HEK293 (cell line): ENCODE results near the gene TPCN2.

ENCODE experiments used
- CTCF ChIA-PET: fragments of 350-600 bp; formaldehyde crosslinking; extraction: SDS; loops from one replicate; lab custom pipeline; 2021; ENCODE audit warnings: antibody characterized with exemption; lab: Yijun Ruan, JAX
- POLR2A ChIA-PET: fragments of 300-600 bp; formaldehyde crosslinking; extraction: SDS; loops from one replicate; lab custom pipeline; 2020; ENCODE audit warnings: antibody characterized with exemption, inconsistent platforms; lab: Yijun Ruan, JAX
- H3K27ac ChIP-seq: fragments of 200-500 bp; sonication (Bioruptor generic); 2 replicates; pipeline ENCODE4 v1.5.1; 2014; ENCODE audit warnings: low read depth, low read length, control low read depth, inconsistent platforms; ENCODE audit errors: extremely low read depth
- H3K36me3 ChIP-seq, 2 experiments: fragments of 200-500 bp in 1 of 2; sonication (Bioruptor generic) in 1 of 2; 1 replicate in 1 of 2; 2 replicates in 1 of 2; pipeline ENCODE4 v1.5.1; 2014 to 2017; ENCODE audit warnings: inconsistent platforms in 2 of 2, low read length in 2 of 2; ENCODE audit not compliant: control insufficient read depth in 2 of 2, insufficient read depth in 1 of 2
- H3K4me1 ChIP-seq: fragments of 200-500 bp; sonication (Bioruptor generic); 2 replicates; pipeline ENCODE4 v1.5.1; 2014; ENCODE audit warnings: mild to moderate bottlenecking, low read length, inconsistent platforms; ENCODE audit not compliant: control insufficient read depth, insufficient read depth
- H3K4me3 ChIP-seq: 2 replicates; pipeline ENCODE4 v1.5.1; 2011; ENCODE audit warnings: low read depth, mild to moderate bottlenecking, control low read depth, low read length, moderate library complexity
- H3K9me3 ChIP-seq: fragments of 200-500 bp; sonication (Bioruptor generic); 2 replicates; pipeline ENCODE4 v1.5.1; 2014; ENCODE audit warnings: low read depth, low read length, inconsistent platforms; ENCODE audit not compliant: control insufficient read depth, insufficient read depth
- GLIS1 ChIP-seq: fragments of 450-650 bp; formaldehyde crosslinking; IDR thresholded peaks from 2 replicates; pipeline ENCODE4 v1.5.1; 2016; ENCODE audit warnings: missing biosample characterization, missing genetic modification characterization
- HOXD13 ChIP-seq: sonication (generic); formaldehyde crosslinking; IDR thresholded peaks from 2 replicates; pipeline ENCODE4 v1.8.0; 2022; ENCODE audit warnings: missing genetic modification reagents, borderline replicate concordance
- SP2 ChIP-seq: fragments of 450-650 bp; formaldehyde crosslinking; IDR thresholded peaks from 2 replicates; pipeline ENCODE4 v1.5.1; 2016; ENCODE audit warnings: missing biosample characterization, missing genetic modification characterization
- ZNF10 ChIP-seq: fragments of 450-650 bp; formaldehyde crosslinking; IDR thresholded peaks from 2 replicates; pipeline ENCODE4 v1.5.1; 2017; ENCODE audit warnings: missing biosample characterization, missing genetic modification characterization
- ZNF221 ChIP-seq: fragments of 450-650 bp; formaldehyde crosslinking; IDR thresholded peaks from 2 replicates; pipeline ENCODE4 v1.5.1; 2017; ENCODE audit warnings: missing biosample characterization, missing genetic modification characterization, borderline replicate concordance
- ZNF341 ChIP-seq: fragments of 450-650 bp; formaldehyde crosslinking; IDR thresholded peaks from 2 replicates; pipeline ENCODE4; 2016; ENCODE audit warnings: low read depth, missing biosample characterization, missing genetic modification characterization
- ZNF416 ChIP-seq: fragments of 450-650 bp; formaldehyde crosslinking; IDR thresholded peaks from 2 replicates; pipeline ENCODE4 v1.5.1; 2016; ENCODE audit warnings: missing biosample characterization, missing genetic modification characterization
- ZNF501 ChIP-seq: fragments of 450-650 bp; formaldehyde crosslinking; IDR thresholded peaks from 2 replicates; pipeline ENCODE4 v1.5.1; 2016; ENCODE audit warnings: missing biosample characterization, missing genetic modification characterization
- ZNF514 ChIP-seq: fragments of 450-650 bp; formaldehyde crosslinking; IDR thresholded peaks from 2 replicates; pipeline ENCODE4 v1.5.1; 2016; ENCODE audit warnings: missing biosample characterization, missing genetic modification characterization
- ZNF629 ChIP-seq: fragments of 450-650 bp; formaldehyde crosslinking; IDR thresholded peaks from 2 replicates; pipeline ENCODE4 v1.5.1; 2017; ENCODE audit warnings: missing biosample characterization, missing genetic modification characterization
- ZNF664 ChIP-seq: fragments of 450-650 bp; formaldehyde crosslinking; IDR thresholded peaks from 2 replicates; pipeline ENCODE4 v1.5.1; 2016; ENCODE audit warnings: missing biosample characterization, missing genetic modification characterization
- ZNF701 ChIP-seq: fragments of 450-650 bp; formaldehyde crosslinking; IDR thresholded peaks from 2 replicates; pipeline ENCODE4 v1.5.1; 2016; ENCODE audit warnings: missing biosample characterization, missing genetic modification characterization
- ZNF785 ChIP-seq: fragments of 450-650 bp; formaldehyde crosslinking; IDR thresholded peaks from 2 replicates; pipeline ENCODE4 v1.5.1; 2016; ENCODE audit warnings: missing biosample characterization, missing genetic modification characterization
- ZNF792 ChIP-seq: fragments of 450-650 bp; formaldehyde crosslinking; IDR thresholded peaks from 2 replicates; pipeline ENCODE4 v1.5.1; 2016; ENCODE audit warnings: missing biosample characterization, missing genetic modification characterization
- ZNF837 ChIP-seq: fragments of 450-650 bp; formaldehyde crosslinking; IDR thresholded peaks from 2 replicates; pipeline ENCODE4 v1.5.1; 2016; ENCODE audit warnings: missing biosample characterization, missing genetic modification characterization
- TF ChIP-seq, protein P1 (sequence below): fragments of 450-650 bp; formaldehyde crosslinking; IDR thresholded peaks from 2 replicates; pipeline ENCODE4 v1.5.1; 2016; ENCODE audit warnings: missing biosample characterization, missing genetic modification characterization
- TF ChIP-seq, protein P2 (sequence below): fragments of 450-650 bp; formaldehyde crosslinking; IDR thresholded peaks from 2 replicates; pipeline ENCODE4 v1.5.1; 2016; ENCODE audit warnings: missing biosample characterization, missing genetic modification characterization
- TF ChIP-seq, protein P3 (sequence below): fragments of 450-650 bp; formaldehyde crosslinking; IDR thresholded peaks from 2 replicates; pipeline ENCODE4 v1.5.1; 2016; ENCODE audit warnings: missing biosample characterization, missing genetic modification characterization
- TF ChIP-seq, protein P4 (sequence below): fragments of 450-650 bp; formaldehyde crosslinking; IDR thresholded peaks from 2 replicates; pipeline ENCODE4 v1.5.1; 2017; ENCODE audit warnings: missing biosample characterization, missing genetic modification characterization
- TF ChIP-seq, protein P5 (sequence below): fragments of 450-650 bp; IDR thresholded peaks from 2 replicates; pipeline ENCODE4 v1.5.1; 2018; ENCODE audit warnings: missing biosample characterization, missing genetic modification characterization

Gene TPCN2

DNA sequence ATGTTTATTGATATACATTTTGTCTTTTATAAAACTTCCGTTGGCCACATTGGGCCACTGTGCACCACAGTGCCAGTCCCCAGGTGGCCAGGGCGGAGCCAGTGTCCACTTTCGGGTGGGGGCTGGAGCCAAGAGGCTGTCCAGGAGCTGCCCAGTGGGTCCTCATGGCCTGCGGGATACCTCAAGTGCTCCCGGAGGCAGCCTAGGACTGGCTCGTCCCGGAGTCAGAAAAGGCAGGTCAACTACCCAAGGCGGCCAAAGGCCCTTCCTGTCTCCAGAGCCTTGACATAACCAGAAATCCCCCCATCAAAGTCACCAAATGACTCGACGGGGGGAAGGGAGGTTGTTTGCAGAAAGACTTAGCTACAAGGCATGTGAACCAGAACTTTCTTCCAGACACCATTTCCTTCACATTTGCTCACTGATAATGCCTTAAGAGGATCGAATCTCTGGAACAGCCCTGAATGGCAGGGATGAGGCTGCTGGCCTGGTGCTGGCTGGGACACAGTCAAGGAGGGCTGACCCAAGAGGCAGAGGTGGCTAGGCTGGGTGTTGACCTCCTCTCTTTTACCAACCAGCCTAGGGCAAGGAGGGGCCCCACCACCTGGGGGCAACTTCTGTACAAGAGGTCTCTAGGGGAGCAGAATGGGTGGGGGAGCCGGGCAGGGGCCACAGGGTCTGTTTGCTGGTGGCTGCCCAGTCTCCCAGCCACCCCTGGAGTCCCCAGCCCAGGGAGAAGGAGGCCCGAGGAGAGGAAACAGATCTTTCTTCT, 44.1 kb upstream of the TPCN2 start:
- Histone ChIP-seq H3K4me1 (no peaks in the 10 kb centered on the region), H3K4me3 (no peak overlapping the region), H3K27ac (no peak overlapping the region), H3K9me3 (no peaks in the 10 kb centered on the region), H3K36me3 (no peaks in the 10 kb centered on the region)
- ChIA-PET CTCF (no interaction called here), POLR2A (no interaction called here)
- no peak for TF ChIP-seq ZNF514 (tag by site-specific recombination)
- TF ChIP-seq, protein P1, sequence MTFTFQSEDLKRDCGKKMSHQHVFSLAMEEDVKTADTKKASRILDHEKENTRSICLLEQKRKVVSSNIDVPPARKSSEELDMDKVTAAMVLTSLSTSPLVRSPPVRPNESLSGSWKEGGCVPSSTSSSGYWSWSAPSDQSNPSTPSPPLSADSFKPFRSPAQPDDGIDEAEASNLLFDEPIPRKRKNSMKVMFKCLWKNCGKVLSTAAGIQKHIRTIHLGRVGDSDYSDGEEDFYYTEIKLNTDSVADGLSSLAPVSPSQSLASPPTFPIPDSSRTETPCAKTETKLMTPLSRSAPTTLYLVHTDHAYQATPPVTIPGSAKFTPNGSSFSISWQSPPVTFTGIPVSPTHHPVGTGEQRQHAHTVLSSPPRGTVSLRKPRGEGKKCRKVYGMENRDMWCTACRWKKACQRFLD (tag by site-specific recombination) = no peak

DNA sequence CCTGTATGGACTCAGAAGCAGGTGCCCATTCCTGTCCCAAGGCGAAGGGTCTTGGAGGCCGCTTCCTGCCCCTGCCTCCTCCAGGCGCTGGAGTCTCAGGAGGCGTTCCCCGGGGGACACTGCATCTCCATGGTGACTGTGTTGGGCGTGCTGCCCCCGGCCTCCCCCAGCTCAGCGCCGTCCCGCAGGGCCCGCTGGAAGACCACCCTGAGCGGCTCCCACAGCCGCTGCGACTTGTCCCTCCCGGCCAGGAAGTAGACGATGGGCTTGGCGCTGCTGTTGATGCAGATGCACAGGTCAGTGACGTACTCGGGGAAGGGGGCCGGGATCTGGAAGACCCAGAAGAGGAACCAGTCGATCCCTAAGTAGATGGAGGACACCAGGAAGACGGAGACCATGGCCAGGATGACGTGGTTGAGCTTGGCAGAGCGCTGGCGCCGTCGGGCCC, 43.5 kb upstream of the TPCN2 start:
- POLR2A ChIA-PET = no interaction called here
- no peak overlapping the region for H3K27ac ChIP-seq
- H3K4me3 ChIP-seq = no peak overlapping the region

More for the DNA sequence above, 43.5 kb upstream of the TPCN2 start:
- H3K9me3 ChIP-seq = no peaks in the 10 kb centered on the region
- no peaks in the 10 kb centered on the region for H3K36me3 ChIP-seq
- CTCF ChIA-PET = no interaction called here
- TF ChIP-seq ZNF629 (tag by site-specific recombination) = no peak
- TF ChIP-seq SP2 = no peak
- TF ChIP-seq GLIS1 (tag by site-specific recombination) = no peak
- TF ChIP-seq, protein P2, sequence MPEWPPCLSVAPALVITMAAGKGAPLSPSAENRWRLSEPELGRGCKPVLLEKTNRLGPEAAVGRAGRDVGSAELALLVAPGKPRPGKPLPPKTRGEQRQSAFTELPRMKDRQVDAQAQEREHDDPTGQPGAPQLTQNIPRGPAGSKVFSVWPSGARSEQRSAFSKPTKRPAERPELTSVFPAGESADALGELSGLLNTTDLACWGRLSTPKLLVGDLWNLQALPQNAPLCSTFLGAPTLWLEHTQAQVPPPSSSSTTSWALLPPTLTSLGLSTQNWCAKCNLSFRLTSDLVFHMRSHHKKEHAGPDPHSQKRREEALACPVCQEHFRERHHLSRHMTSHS = no peak
- TF ChIP-seq ZNF701 (tag by site-specific recombination) = no peak
- TF ChIP-seq, protein P3, sequence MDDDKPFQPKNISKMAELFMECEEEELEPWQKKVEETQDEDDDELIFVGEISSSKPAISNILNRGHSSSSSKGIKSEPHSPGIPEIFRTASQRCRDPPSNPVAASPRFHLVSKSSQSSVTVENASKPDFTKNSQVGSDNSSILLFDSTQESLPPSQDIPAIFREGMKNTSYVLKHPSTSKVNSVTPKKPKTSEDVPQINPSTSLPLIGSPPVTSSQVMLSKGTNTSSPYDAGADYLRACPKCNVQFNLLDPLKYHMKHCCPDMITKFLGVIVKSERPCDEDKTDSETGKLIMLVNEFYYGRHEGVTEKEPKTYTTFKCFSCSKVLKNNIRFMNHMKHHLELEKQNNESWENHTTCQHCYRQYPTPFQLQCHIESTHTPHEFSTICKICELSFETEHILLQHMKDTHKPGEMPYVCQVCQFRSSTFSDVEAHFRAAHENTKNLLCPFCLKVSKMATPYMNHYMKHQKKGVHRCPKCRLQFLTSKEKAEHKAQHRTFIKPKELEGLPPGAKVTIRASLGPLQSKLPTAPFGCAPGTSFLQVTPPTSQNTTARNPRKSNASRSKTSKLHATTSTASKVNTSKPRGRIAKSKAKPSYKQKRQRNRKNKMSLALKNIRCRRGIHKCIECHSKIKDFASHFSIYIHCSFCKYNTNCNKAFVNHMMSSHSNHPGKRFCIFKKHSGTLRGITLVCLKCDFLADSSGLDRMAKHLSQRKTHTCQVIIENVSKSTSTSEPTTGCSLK (tag by site-specific recombination) = no peak
- TF ChIP-seq, protein P4, sequence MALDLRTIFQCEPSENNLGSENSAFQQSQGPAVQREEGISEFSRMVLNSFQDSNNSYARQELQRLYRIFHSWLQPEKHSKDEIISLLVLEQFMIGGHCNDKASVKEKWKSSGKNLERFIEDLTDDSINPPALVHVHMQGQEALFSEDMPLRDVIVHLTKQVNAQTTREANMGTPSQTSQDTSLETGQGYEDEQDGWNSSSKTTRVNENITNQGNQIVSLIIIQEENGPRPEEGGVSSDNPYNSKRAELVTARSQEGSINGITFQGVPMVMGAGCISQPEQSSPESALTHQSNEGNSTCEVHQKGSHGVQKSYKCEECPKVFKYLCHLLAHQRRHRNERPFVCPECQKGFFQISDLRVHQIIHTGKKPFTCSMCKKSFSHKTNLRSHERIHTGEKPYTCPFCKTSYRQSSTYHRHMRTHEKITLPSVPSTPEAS (tag by site-specific recombination) = no peak
- TF ChIP-seq ZNF221 (tag by site-specific recombination) = no peak
- no peak for TF ChIP-seq ZNF664 (tag by site-specific recombination)
- TF ChIP-seq ZNF792 (tag by site-specific recombination) = no peak
- TF ChIP-seq ZNF10 (tag by site-specific recombination) = no peak
- no peak for TF ChIP-seq ZNF341 (tag by site-specific recombination)
- TF ChIP-seq HOXD13 (CRISPR knock-in tag) = no peak
- no peak for TF ChIP-seq ZNF416 (tag by site-specific recombination)
- TF ChIP-seq ZNF837 (tag by site-specific recombination) = no peak
- TF ChIP-seq ZNF785 (tag by site-specific recombination) = no peak
- TF ChIP-seq ZNF501 (tag by site-specific recombination) = no peak
- TF ChIP-seq, protein P5, sequence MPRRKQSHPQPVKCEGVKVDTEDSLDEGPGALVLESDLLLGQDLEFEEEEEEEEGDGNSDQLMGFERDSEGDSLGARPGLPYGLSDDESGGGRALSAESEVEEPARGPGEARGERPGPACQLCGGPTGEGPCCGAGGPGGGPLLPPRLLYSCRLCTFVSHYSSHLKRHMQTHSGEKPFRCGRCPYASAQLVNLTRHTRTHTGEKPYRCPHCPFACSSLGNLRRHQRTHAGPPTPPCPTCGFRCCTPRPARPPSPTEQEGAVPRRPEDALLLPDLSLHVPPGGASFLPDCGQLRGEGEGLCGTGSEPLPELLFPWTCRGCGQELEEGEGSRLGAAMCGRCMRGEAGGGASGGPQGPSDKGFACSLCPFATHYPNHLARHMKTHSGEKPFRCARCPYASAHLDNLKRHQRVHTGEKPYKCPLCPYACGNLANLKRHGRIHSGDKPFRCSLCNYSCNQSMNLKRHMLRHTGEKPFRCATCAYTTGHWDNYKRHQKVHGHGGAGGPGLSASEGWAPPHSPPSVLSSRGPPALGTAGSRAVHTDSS (tag by site-specific recombination) = no peak
- TF ChIP-seq, all 188 proteins: peak for 0
- no peaks in the 10 kb centered on the region for H3K4me1 ChIP-seq
